Erythroblast (primary cell): ENCODE results near the gene PLAAT5.
"Not testable (repeated sequence)": the region's sequence is repeated elsewhere in the genome, so short reads cannot be mapped to it uniquely, and the experiment has no call there.

Source experiments
- GATA1 ChIP-seq: IDR thresholded peaks from 2 replicates; pipeline ENCODE4 v1.6.1; 2011; ENCODE audit warnings: low read depth, mild to moderate bottlenecking, control low read depth, low read length, moderate library complexity
- POLR2A ChIP-seq: IDR thresholded peaks from 2 replicates; pipeline ENCODE4 v1.6.1; 2011; ENCODE audit warnings: mild to moderate bottlenecking, low read length

GRCh38 chr11:63430731-63431130 lies 60.2 kb downstream of the PLAAT5 start:
- not testable (repeated sequence) for TF ChIP-seq POLR2A, GATA1
